BE2C (cell line): ENCODE data around the gene MIPEP.

Source experiments
- DNase-seq: peaks from one replicate; pipeline ENCODE4 v3.0.0-alpha.2; 2020
- H3K27me3 ChIP-seq: fragments of 250-450 bp; sonication (Bioruptor Pico); 2 replicates; pipeline ENCODE4 v1.5.1; 2020; ENCODE audit warnings: mild to moderate bottlenecking
- H3K36me3 ChIP-seq: fragments of 250-450 bp; sonication (Bioruptor Pico); 2 replicates; pipeline ENCODE4 v1.5.1; 2020; ENCODE audit warnings: mild to moderate bottlenecking
- H3K4me1 ChIP-seq: fragments of 250-450 bp; sonication (Bioruptor Pico); 2 replicates; pipeline ENCODE4 v1.5.1; 2020
- H3K4me3 ChIP-seq: 2 replicates; pipeline ENCODE4 v1.5.1; 2011; ENCODE audit warnings: low read depth, low read length
- H3K9me3 ChIP-seq: fragments of 250-450 bp; sonication (Bioruptor Pico); 2 replicates; pipeline ENCODE4 v1.5.1; 2020
- TF ChIP-seq, protein P1 (sequence below): IDR thresholded peaks from 2 replicates; pipeline ENCODE4 v1.5.1; 2012; ENCODE audit warnings: mild to moderate bottlenecking, low read depth, low read length

Gene MIPEP

GRCh38 chr13:23799945-23800344 lies 89.3 kb downstream of the MIPEP start:
- Histone ChIP-seq H3K4me3 (no peak overlapping the region), H3K36me3 (no peaks in the 10 kb centered on the region; the same call in 1 of the 2 replicates), H3K27me3 (no peaks in the 10 kb centered on the region), H3K4me1 (no peaks in the 10 kb centered on the region; the same call in 1 of the 2 replicates), H3K9me3 (no peaks in the 10 kb centered on the region)
- TF ChIP-seq, protein P1, sequence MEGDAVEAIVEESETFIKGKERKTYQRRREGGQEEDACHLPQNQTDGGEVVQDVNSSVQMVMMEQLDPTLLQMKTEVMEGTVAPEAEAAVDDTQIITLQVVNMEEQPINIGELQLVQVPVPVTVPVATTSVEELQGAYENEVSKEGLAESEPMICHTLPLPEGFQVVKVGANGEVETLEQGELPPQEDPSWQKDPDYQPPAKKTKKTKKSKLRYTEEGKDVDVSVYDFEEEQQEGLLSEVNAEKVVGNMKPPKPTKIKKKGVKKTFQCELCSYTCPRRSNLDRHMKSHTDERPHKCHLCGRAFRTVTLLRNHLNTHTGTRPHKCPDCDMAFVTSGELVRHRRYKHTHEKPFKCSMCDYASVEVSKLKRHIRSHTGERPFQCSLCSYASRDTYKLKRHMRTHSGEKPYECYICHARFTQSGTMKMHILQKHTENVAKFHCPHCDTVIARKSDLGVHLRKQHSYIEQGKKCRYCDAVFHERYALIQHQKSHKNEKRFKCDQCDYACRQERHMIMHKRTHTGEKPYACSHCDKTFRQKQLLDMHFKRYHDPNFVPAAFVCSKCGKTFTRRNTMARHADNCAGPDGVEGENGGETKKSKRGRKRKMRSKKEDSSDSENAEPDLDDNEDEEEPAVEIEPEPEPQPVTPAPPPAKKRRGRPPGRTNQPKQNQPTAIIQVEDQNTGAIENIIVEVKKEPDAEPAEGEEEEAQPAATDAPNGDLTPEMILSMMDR: no peak
- no peak for DNase-seq

GRCh38 chr13:23797276-23797903 lies 91.8 kb downstream of the MIPEP start:
- H3K4me1 ChIP-seq: no peaks in the 10 kb centered on the region
- no peaks in the 10 kb centered on the region; the same call in 1 of the 2 replicates for H3K36me3 ChIP-seq
- no peak overlapping the region for H3K4me3 ChIP-seq
- DNase-seq: no peak
- no peaks in the 10 kb centered on the region for H3K9me3 ChIP-seq
- TF ChIP-seq, protein P1: no peak
- H3K27me3 ChIP-seq: no peaks in the 10 kb centered on the region

- H3K4me1 ChIP-seq: no peaks in the 10 kb centered on the region
- TF ChIP-seq, protein P1: no peak
- H3K27me3 ChIP-seq: no peaks in the 10 kb centered on the region
- no peaks in the 10 kb centered on the region for H3K9me3 ChIP-seq
- DNase-seq: no peak
- no peak overlapping the region for H3K4me3 ChIP-seq
- no peaks in the 10 kb centered on the region; the same call in 1 of the 2 replicates for H3K36me3 ChIP-seq
Measured at GRCh38 chr13:23796551-23796950, 92.6 kb downstream of the MIPEP start.

GRCh38 chr13:23794267-23795161 lies 94.7 kb downstream of the MIPEP start:
- no peak for DNase-seq
- no peak overlapping the region for H3K4me3 ChIP-seq
- H3K36me3 ChIP-seq: no peaks in the 10 kb centered on the region; the same call in 1 of the 2 replicates
- no peaks in the 10 kb centered on the region for H3K4me1 ChIP-seq
- TF ChIP-seq, protein P1: no peak
- H3K27me3 ChIP-seq: no peaks in the 10 kb centered on the region
- no peaks in the 10 kb centered on the region for H3K9me3 ChIP-seq

GRCh38 chr13:23793711-23794110 lies 95.5 kb downstream of the MIPEP start:
- Histone ChIP-seq H3K27me3 (no peaks in the 10 kb centered on the region), H3K4me3 (no peak overlapping the region), H3K4me1 (no peaks in the 10 kb centered on the region), H3K36me3 (no peaks in the 10 kb centered on the region; the same call in 1 of the 2 replicates), H3K9me3 (no peaks in the 10 kb centered on the region)
- TF ChIP-seq, protein P1: no peak
- no peak for DNase-seq
